Pancreas (tissue), 10 donors: ENCODE measurements around the gene DCK. TPM values are rescaled to one million over a fixed set of nuclear protein-coding genes. Genes with fewer than 3 reads are reported as not detected.
"Not testable (repeated sequence)": the region's sequence is repeated elsewhere in the genome, so short reads cannot be mapped to it uniquely, and the experiment has no call there.

Source experiments
- ATAC-seq, 4 donors: fragments of 200-7000 bp; cut with Tn5 transposase; one replicate each; pipeline versions ENCODE4 v1.8.0 to v1.9.1; 2020; ENCODE audit warnings: mild to moderate bottlenecking in 4 of 4, moderate library complexity in 4 of 4
- DNase-seq, 6 donors: peaks; one replicate each; pipeline ENCODE4 v3.0.0-alpha.2; 2020
- FAIRE-seq: peaks from 2 replicates; lab custom pipeline; 2012; peaks lifted over from hg19 to GRCh38; lab: Jason Lieb, UNC
- H3K27ac ChIP-seq, 4 donors: fragments of 200-600 bp; sonication (generic); 1 replicate in 3 of 4; 2 replicates in 1 of 4; pipeline versions ENCODE4 v1.5.0 to v1.8.0; 2020
- H3K27me3 ChIP-seq, 4 donors: fragments of 200-600 bp; one replicate each; pipeline ENCODE4 v1.8.0; 2021
- H3K36me3 ChIP-seq, 3 donors: fragments of 200-600 bp; sonication (generic) in 1 of 3; one replicate each; pipeline versions ENCODE4 v1.5.0 to v1.8.0; 2020 to 2021
- H3K4me1 ChIP-seq, 3 donors: fragments of 200-600 bp; one replicate each; pipeline ENCODE4 v1.8.0; 2021
- H3K4me3 ChIP-seq, 4 donors: fragments of 200-600 bp; sonication (generic) in 2 of 4; one replicate each; pipeline versions ENCODE4 v1.5.0 to v1.8.0; 2020 to 2021
- H3K9me3 ChIP-seq, 4 donors: fragments of 200-600 bp; one replicate each; pipeline ENCODE4 v1.8.0; 2021
- CTCF ChIP-seq, 4 donors: fragments of 200-600 bp; sonication (generic) in 3 of 4; IDR thresholded peaks; one replicate each; pipeline versions ENCODE4 v1.5.0 to v1.8.0; 2021; ENCODE audit warnings: antibody characterized with exemption in 4 of 4
- WGBS, 2 donors: extraction: QIAGEN DNeasy Blood & Tissue Kit; methylation state at CpG; one replicate each; pipeline ENCODE4 v1.1.7; 2013; 5-methylcytosine and 5-hydroxymethylcytosine counted together
- intact Hi-C, 3 donors: fragments of 100-400 bp; cut with DNase I; formaldehyde crosslinking; loops; one replicate each; pipeline versions ENCODE4 v1.11.1 to v1.14.2; 2022
- polyA plus RNA-seq, 2 donors: library from polyadenylated mRNA; stranded (reverse); fragments of 200-250 nt; gene quantifications; one replicate each; pipeline ENCODE4 v1.2.3, GENCODE V29; 2013
- total RNA-seq, 6 donors: library from RNA; stranded (reverse); fragmentation: NEBNext Ultra II Directional in 4 of 6; extraction: Animal tissue kit (Norgen Biotek cat#: 25700) in 4 of 6; gene quantifications; one replicate each; pipeline versions ENCODE4 v1.2.1 to v1.2.4, GENCODE V29; 2021 to 2023
- donor health status: healthy with polysubstance abuse.
- donor health status: DM: no; HTN: no; CAD: no; lungs with moderate emphysema.
- donor health status: DM: no; HTN: no; CAD: no.
- donor health status: control.
- donor health status: control.
- donor health status: Bipolar disorder and iron deficiency.
- donor health status: DM: yes; HTN: yes; CAD: no.
- donor health status: DM: no; HTN: no; CAD: no.
- donor health status: DM: no; HTN: no; CAD: no.
- donor health status: DM: yes; HTN: yes; CAD: no.

Gene DCK
- total and polyA plus RNA-seq, 8 donors, result 1.7 to 8.9 (median 4.1) TPM

GRCh38 chr4:71011451-71011850 lies 18.0 kb downstream of the DCK start:
- ATAC-seq (no peak), FAIRE-seq (no peak), DNase-seq (no peak)
- no peak for TF ChIP-seq CTCF (IDR thresholded peaks at IDR 0.05)
- 79 to 84% methylated on average over 4 of the region's 4 CpGs for WGBS, 2 donors
- Histone ChIP-seq H3K9me3 (no peaks in the 10 kb centered on the region), H3K27ac (no peak overlapping the region), H3K4me1 (no peaks in the 10 kb centered on the region), H3K36me3 (no peaks in the 10 kb centered on the region), H3K4me3 (no peak overlapping the region), H3K27me3 (no peaks in the 10 kb centered on the region)
- intact Hi-C loops, result no loop called here

GRCh38 chr4:71017391-71017790 lies 23.9 kb downstream of the DCK start:
- H3K9me3 ChIP-seq, H3K4me1 ChIP-seq, DNase-seq, FAIRE-seq, H3K4me3 ChIP-seq, H3K27ac ChIP-seq, ATAC-seq, intact Hi-C loops, H3K27me3 ChIP-seq, H3K36me3 ChIP-seq: not testable (repeated sequence)
- 99 to 100% methylated on average over 2 of the region's 2 CpGs for WGBS, 2 donors

- DNase-seq, result no peak
- no peak for FAIRE-seq
- intact Hi-C loops, result no loop called here
- H3K9me3 ChIP-seq, result no peaks in the 10 kb centered on the region
- WGBS, 2 donors, result 44 to 47% methylated on average over 1 of the region's 1 CpG
- H3K27ac ChIP-seq, result no peak overlapping the region
- no peak for TF ChIP-seq CTCF (IDR thresholded peaks at IDR 0.05)
- H3K36me3 ChIP-seq, result no peaks in the 10 kb centered on the region
- peaks cover 0 to 5% (median 0%) of the 10 kb centered on the region in 3 donors for H3K4me1 ChIP-seq
- H3K27me3 ChIP-seq, result no peaks in the 10 kb centered on the region
- H3K4me3 ChIP-seq, result no peak overlapping the region
- ATAC-seq, result no peak
These were observed 27.2 kb downstream of the DCK start for GRCh38 chr4:71020611-71021010.

- peak; percentile 23 for FAIRE-seq
- TF ChIP-seq CTCF (IDR thresholded peaks at IDR 0.05), result no peak
- WGBS, 2 donors, result 64 to 67% methylated on average over 3 of the region's 3 CpGs
- H3K27me3 ChIP-seq, result no peaks in the 10 kb centered on the region
- H3K27ac ChIP-seq, result no peak overlapping the region
- ATAC-seq, result no peak
- DNase-seq, result no peak
- H3K9me3 ChIP-seq, result no peaks in the 10 kb centered on the region
- H3K4me1 ChIP-seq, result peaks cover 0 to 9% (median 4%) of the 10 kb centered on the region in 3 donors
- intact Hi-C loops, result no loop called here
- no peak overlapping the region for H3K4me3 ChIP-seq
- no peaks in the 10 kb centered on the region for H3K36me3 ChIP-seq
These were observed 32.2 kb downstream of the DCK start for GRCh38 chr4:71025654-71026053.

- no peak for TF ChIP-seq CTCF (IDR thresholded peaks at IDR 0.05)
- WGBS, 2 donors, result 42 to 43% methylated on average over 2 of the region's 2 CpGs
- Histone ChIP-seq H3K4me1 (peaks cover 0 to 9% (median 4%) of the 10 kb centered on the region in 3 donors), H3K4me3 (no peak overlapping the region), H3K36me3 (no peaks in the 10 kb centered on the region), H3K27ac (no peak overlapping the region), H3K27me3 (no peaks in the 10 kb centered on the region), H3K9me3 (no peaks in the 10 kb centered on the region)
- intact Hi-C loops, result no loop called here
- peak; percentile 74 to 92 (median 88) for ATAC-seq
- DNase-seq, result peak in 3 of 6 donors; percentile 21 to 25 (median 24)
- FAIRE-seq, result peak; percentile 64
These were observed 32.6 kb downstream of the DCK start for GRCh38 chr4:71026086-71026485.
